Spleen (tissue), 11 donors: ENCODE data around the gene AHI1. TPM values are rescaled to one million over a fixed set of nuclear protein-coding genes. Genes with fewer than 3 reads are reported as not detected.

ENCODE experiments used
- DNase-seq: peaks from one replicate; pipeline ENCODE4 v3.0.0-alpha.2; 2020
- H3K27ac ChIP-seq, 8 donors: fragments of 200-600 bp; sonication (generic) in 7 of 8; 1 replicate in 4 of 8; 2 replicates in 4 of 8; pipeline versions ENCODE4 v1.5.0 to v1.8.0; 2016 to 2021; ENCODE audit warnings: inconsistent platforms in 4 of 8, mild to moderate bottlenecking in 4 of 8, moderate library complexity in 1 of 8
- H3K27me3 ChIP-seq, 7 donors: fragments of 200-600 bp; sonication (generic) in 6 of 7; replicated peaks in 1 of 7; 1 replicate in 4 of 7; 2 replicates in 3 of 7; pipeline versions ENCODE4 v1.5.0 to v1.8.0; 2016 to 2021; ENCODE audit warnings: inconsistent platforms in 3 of 7, mild to moderate bottlenecking in 1 of 7
- H3K36me3 ChIP-seq, 6 donors: fragments of 200-600 bp; sonication (generic) in 5 of 6; 1 replicate in 4 of 6; 2 replicates in 2 of 6; pipeline versions ENCODE4 v1.5.0 to v1.8.0; 2016 to 2021; ENCODE audit warnings: inconsistent platforms in 2 of 6
- H3K4me1 ChIP-seq, 6 donors: fragments of 200-600 bp; sonication (generic) in 5 of 6; 1 replicate in 3 of 6; 2 replicates in 3 of 6; pipeline versions ENCODE4 v1.5.0 to v1.8.0; 2016 to 2021; ENCODE audit warnings: inconsistent platforms in 3 of 6
- H3K4me3 ChIP-seq, 8 donors: fragments of 200-600 bp; sonication (generic) in 7 of 8; 1 replicate in 4 of 8; 2 replicates in 4 of 8; pipeline versions ENCODE4 v1.5.0 to v1.8.0; 2016 to 2021; ENCODE audit warnings: inconsistent platforms in 4 of 8, mild to moderate bottlenecking in 4 of 8, moderate library complexity in 2 of 8
- H3K9me3 ChIP-seq, 8 donors: fragments of 200-600 bp; sonication (generic) in 7 of 8; 1 replicate in 4 of 8; 2 replicates in 4 of 8; pipeline versions ENCODE4 v1.5.0 to v1.8.0; 2016 to 2021; ENCODE audit warnings: inconsistent platforms in 4 of 8
- CTCF ChIP-seq, 11 experiments: fragments of 200-600 bp in 7 of 11; fragments of 450-650 bp in 4 of 11; sonication (generic) in 4 of 11; IDR thresholded peaks in 8 of 11; conservative IDR thresholded peaks in 3 of 11; 1 replicate in 7 of 11; 2 replicates in 4 of 11; pipeline versions ENCODE4 v1.4.0 to v1.8.0; 2016 to 2021; ENCODE audit warnings: antibody characterized with exemption in 11 of 11, inconsistent platforms in 4 of 11, mild to moderate bottlenecking in 1 of 11
- POLR2A ChIP-seq, 3 donors: fragments of 450-650 bp; IDR thresholded peaks; one replicate each; pipeline ENCODE4 v1.5.1; 2017; ENCODE audit warnings: antibody characterized with exemption in 3 of 3, mild to moderate bottlenecking in 1 of 3
- POLR2AphosphoS5 ChIP-seq, 3 donors: sonication (generic); formaldehyde crosslinking; IDR thresholded peaks; one replicate each; pipeline ENCODE4 v1.5.1; 2017; ENCODE audit warnings: antibody characterized with exemption in 3 of 3
- WGBS, 5 donors: extraction: QIAGEN DNeasy Blood & Tissue Kit in 3 of 5; methylation state at CpG; one replicate each; pipeline versions ENCODE4 v1.1.5 to v1.1.7; 2013 to 2018; 5-methylcytosine and 5-hydroxymethylcytosine counted together
- intact Hi-C: fragments of 100-400 bp; cut with DNase I; formaldehyde crosslinking; loops from one replicate; pipeline ENCODE4 v1.15.0; 2023; ENCODE audit warnings: low total_unique reads
- polyA plus RNA-seq, 3 donors: library from polyadenylated mRNA; stranded (reverse); fragments of 200-250 nt; gene quantifications; one replicate each; pipeline ENCODE4 v1.2.1, GENCODE V29; 2013
- total RNA-seq, 7 donors: library from RNA; depleted of rRNA in 3 of 7; stranded (reverse); fragments of >200 nt in 3 of 7; fragmentation: NEBNext Ultra II Directional in 4 of 7; extraction: Animal tissue kit (Norgen Biotek cat#: 25700) in 4 of 7; gene quantifications; one replicate each; pipeline versions ENCODE4 v1.1.0 to v1.2.1, GENCODE V29; 2016 to 2021
- donor health status: healthy with polysubstance abuse.
- donor health status: DM: no; HTN: no; CAD: no; lungs with moderate emphysema.
- donor health status: DM: no; HTN: no; CAD: no.
- donor health status: Bipolar disorder and iron deficiency.
- donor health status: healthy.
- donor health status: DM: no; HTN: no; CAD: no.
- donor health status: DM: yes; HTN: yes; CAD: no.

The AHI1 gene
- total and polyA plus RNA-seq, 10 donors, result 3.6 to 21.8 (median 16.9) TPM

GRCh38 chr6:135411849-135412248, 85.7 kb downstream of the AHI1 start:
- Histone ChIP-seq H3K27ac (no peak overlapping the region), H3K9me3 (no peaks in the 10 kb centered on the region), H3K4me1 (no peaks in the 10 kb centered on the region), H3K36me3 (peaks cover 0 to 16% (median 8%) of the 10 kb centered on the region in 6 donors), H3K27me3 (no peaks in the 10 kb centered on the region), H3K4me3 (no peak overlapping the region)
- 95 to 98% (median 97%) methylated on average over 2 of the region's 2 CpGs for WGBS, 5 donors
- TF ChIP-seq CTCF (IDR thresholded peaks at IDR 0.05 in 8 of 11, conservative IDR thresholded peaks at IDR 0.05 in 3 of 11) (no peak), POLR2AphosphoS5 (IDR thresholded peaks at IDR 0.05) (no peak), POLR2A (IDR thresholded peaks at IDR 0.05) (no peak)
- intact Hi-C loops, result no loop called here
- DNase-seq, result no peak

- Histone ChIP-seq H3K36me3 (peaks cover 0 to 17% (median 8%) of the 10 kb centered on the region in 6 donors), H3K4me3 (no peak overlapping the region), H3K27ac (no peak overlapping the region), H3K27me3 (no peaks in the 10 kb centered on the region), H3K4me1 (no peaks in the 10 kb centered on the region), H3K9me3 (no peaks in the 10 kb centered on the region)
- TF ChIP-seq POLR2A (IDR thresholded peaks at IDR 0.05) (no peak), CTCF (IDR thresholded peaks at IDR 0.05 in 8 of 11, conservative IDR thresholded peaks at IDR 0.05 in 3 of 11) (no peak), POLR2AphosphoS5 (IDR thresholded peaks at IDR 0.05) (no peak)
- 73 to 85% (median 83%) methylated on average over 2 of the region's 2 CpGs for WGBS, 5 donors
- intact Hi-C loops, result no loop called here
- no peak for DNase-seq
Observed at GRCh38 chr6:135411339-135411738, 86.2 kb downstream of the AHI1 start.

- no peaks in the 10 kb centered on the region for H3K27me3 ChIP-seq
- intact Hi-C loops, result no loop called here
- 86 to 100% (median 99%) methylated on average over 2 of the region's 2 CpGs for WGBS, 5 donors
- TF ChIP-seq POLR2A (IDR thresholded peaks at IDR 0.05) (no peak), CTCF (IDR thresholded peaks at IDR 0.05 in 8 of 11, conservative IDR thresholded peaks at IDR 0.05 in 3 of 11) (no peak), POLR2AphosphoS5 (IDR thresholded peaks at IDR 0.05) (no peak)
- peaks cover 0 to 22% (median 8%) of the 10 kb centered on the region in 6 donors for H3K36me3 ChIP-seq
- H3K4me3 ChIP-seq, result no peak overlapping the region
- no peaks in the 10 kb centered on the region for H3K9me3 ChIP-seq
- H3K27ac ChIP-seq, result no peak overlapping the region
- no peak for DNase-seq
- no peaks in the 10 kb centered on the region for H3K4me1 ChIP-seq
Observed at GRCh38 chr6:135410856-135411255, 86.7 kb downstream of the AHI1 start.

- Histone ChIP-seq H3K9me3 (no peaks in the 10 kb centered on the region), H3K27me3 (no peaks in the 10 kb centered on the region), H3K27ac (no peak overlapping the region), H3K4me1 (no peaks in the 10 kb centered on the region), H3K36me3 (peaks cover 0 to 29% (median 0%) of the 10 kb centered on the region in 6 donors), H3K4me3 (no peak overlapping the region)
- intact Hi-C loops, result no loop called here
- TF ChIP-seq POLR2AphosphoS5 (IDR thresholded peaks at IDR 0.05) (no peak), CTCF (IDR thresholded peaks at IDR 0.05 in 8 of 11, conservative IDR thresholded peaks at IDR 0.05 in 3 of 11) (no peak), POLR2A (IDR thresholded peaks at IDR 0.05) (no peak)
- 36 to 52% (median 45%) methylated on average over 3 of the region's 3 CpGs for whole genome bisulfite sequencing, 5 donors
- no peak for DNase-seq
Observed at GRCh38 chr6:135403584-135403983, 94.0 kb downstream of the AHI1 start.
